C4-2B (cell line): ENCODE results near the gene AMOTL2.
A peak's percentile ranks its signal among the peaks of the same experiment; 100 is the strongest.

ENCODE experiments used
- H3K27ac ChIP-seq: fragments of 450-650 bp; 2 replicates; pipeline ENCODE4 v1.5.1; 2017
- CTCF ChIP-seq: fragments of 450-650 bp; conservative IDR thresholded peaks from 2 replicates; pipeline ENCODE4 v1.5.1; 2017; ENCODE audit warnings: mild to moderate bottlenecking
- ZFX ChIP-seq: fragments of 450-650 bp; IDR thresholded peaks from 2 replicates; pipeline ENCODE4 v1.6.1; 2017

The AMOTL2 gene

DNA sequence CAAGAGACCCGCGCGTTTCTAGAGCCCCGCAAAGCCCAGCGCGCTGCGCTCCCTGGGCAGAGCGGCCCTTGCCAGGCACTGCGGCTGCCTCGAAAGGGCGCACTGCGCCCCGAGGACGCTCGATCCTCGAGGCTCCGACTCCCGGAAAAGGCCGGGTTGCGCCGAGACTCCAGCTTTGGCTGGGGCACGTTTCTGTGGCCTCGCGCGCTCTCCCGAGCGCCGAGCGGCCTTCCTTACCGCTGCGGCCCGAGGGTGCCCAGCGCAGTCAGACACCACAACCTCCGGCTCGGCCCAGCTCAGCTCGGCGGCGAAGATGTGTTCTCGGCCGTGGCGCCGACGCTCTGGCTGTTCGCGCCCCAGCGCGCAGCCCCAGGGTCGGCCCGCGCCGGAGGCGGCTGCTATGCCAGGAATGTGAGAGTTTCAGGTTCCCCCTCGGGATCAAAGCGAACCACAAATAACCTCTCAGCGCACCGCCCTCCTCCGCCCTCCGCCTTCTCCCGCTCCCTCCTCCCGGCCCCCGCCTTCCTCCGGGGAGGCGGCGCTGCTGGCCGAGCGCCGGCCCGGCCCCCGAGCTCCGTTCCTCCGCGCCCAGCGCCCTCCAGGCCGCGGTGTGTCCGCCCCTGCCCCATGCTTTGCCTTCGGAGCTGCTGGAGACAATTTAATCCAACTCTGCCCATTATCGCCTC is at the start of gene AMOTL2:
TSS of gene AMOTL2 (minus strand) at position 343 of the 686 bp plus-strand sequence. CDS start 3,014 bp downstream, outside the sequence.
- H3K27ac ChIP-seq = peak within 1 kb of the TSS; percentile 62
- TF ChIP-seq ZFX (peak; percentile 83; the same call in 1 of the 2 replicates), CTCF (no peak)

DNA sequence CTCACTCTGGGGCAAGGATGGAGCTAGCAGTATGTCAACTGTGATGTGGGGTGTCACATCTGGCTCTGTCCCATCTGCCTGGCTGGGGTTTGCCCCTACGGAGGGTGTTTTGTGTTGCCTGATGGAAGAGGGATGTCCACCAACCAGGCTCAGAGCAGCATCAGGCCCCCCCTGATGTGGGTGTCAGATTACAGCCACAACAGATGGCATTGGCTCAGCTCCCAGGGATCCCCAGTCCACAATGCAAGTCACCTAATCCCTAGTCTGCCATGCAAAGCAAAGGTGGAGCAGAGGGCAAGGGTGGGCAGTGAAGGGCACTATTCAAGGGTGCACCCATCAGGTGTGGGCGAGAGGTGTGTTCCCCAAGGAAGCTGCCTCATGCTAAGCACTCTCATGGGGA is 48.9 kb upstream of the AMOTL2 start:
- H3K27ac ChIP-seq = no peak overlapping the region
- TF ChIP-seq ZFX = no peak
- TF ChIP-seq CTCF = no peak

DNA sequence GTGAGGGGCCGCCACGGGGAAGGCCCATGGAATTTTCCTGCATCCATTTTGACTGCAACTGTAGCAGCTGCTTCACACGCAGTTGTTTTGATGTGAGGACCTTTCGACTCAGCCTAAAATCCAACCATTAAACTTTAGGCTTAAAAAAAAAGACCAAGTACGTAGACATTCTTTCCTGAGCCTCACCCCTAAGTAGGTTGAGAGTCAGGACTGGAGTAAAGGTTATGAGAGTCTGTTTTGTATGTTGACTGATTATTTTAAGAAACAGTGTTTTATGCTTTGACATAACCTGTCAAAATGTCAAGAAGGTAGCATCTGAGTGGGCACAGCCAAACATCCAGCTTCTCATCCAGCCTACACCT is 45.7 kb upstream of the AMOTL2 start:
- H3K27ac ChIP-seq = no peak overlapping the region
- TF ChIP-seq ZFX (no peak), CTCF (no peak)

DNA sequence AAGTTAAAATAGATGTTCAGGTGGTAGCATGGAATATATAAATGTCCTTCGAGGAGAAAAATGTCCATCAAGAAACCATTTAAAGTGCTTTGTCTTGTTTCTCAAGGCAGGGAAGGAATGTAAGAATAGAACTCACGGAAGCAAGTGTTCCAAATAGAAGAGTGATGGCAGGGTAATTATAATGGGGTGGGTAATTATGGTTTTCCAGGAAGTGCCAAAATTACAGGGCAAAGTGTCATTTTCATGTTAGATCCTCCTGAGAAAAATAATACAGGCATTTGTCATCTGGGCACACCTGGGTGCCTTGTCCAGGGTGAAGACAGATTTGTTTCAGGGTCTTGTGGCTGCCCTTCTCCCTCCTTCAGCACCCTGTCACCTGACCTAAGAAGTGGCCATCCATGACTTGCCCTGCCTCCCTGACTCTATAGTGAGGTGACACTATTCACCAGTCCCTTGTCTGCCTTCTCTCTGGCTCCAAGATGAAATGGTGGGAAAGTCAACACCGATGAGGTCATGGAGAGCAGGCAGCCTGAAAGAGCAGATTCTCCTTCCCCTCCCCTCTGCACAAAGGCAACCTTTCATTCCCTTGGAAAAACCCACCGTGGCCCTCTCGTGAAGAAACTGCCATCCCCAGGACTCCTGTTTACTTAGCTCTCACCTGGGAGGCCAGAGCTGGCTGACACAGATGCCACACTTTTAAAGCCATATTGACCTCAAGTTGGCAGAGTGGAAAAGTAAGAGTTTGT is 45.1 kb upstream of the AMOTL2 start:
- no peak for TF ChIP-seq CTCF
- TF ChIP-seq ZFX = no peak
- no peak overlapping the region for H3K27ac ChIP-seq

DNA sequence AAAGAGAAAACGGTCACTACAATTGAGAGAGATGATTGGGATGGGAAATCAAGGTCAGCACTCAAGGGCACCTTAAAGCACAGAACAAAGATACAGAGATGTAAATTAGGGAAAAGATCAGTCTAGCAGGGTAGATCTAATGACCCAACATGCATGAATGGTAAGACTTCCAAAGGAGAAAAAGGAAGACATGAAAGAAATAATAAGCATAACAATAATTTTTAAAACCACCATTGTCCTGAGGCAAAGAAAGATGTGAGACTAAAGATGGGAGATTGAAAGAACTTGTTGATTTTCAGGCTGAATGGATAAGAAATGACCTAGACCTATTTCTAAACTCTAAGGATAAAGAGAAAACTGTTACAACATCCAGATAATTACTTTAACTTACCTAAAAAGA is 34.8 kb upstream of the AMOTL2 start:
- H3K27ac ChIP-seq = no peak overlapping the region
- TF ChIP-seq CTCF (no peak), ZFX (no peak)

- H3K27ac ChIP-seq = no peak overlapping the region
- TF ChIP-seq ZFX = no peak
- TF ChIP-seq CTCF = no peak
Observed at GRCh38 chr3:134407239-134407625, 33.0 kb upstream of the AMOTL2 start.

DNA sequence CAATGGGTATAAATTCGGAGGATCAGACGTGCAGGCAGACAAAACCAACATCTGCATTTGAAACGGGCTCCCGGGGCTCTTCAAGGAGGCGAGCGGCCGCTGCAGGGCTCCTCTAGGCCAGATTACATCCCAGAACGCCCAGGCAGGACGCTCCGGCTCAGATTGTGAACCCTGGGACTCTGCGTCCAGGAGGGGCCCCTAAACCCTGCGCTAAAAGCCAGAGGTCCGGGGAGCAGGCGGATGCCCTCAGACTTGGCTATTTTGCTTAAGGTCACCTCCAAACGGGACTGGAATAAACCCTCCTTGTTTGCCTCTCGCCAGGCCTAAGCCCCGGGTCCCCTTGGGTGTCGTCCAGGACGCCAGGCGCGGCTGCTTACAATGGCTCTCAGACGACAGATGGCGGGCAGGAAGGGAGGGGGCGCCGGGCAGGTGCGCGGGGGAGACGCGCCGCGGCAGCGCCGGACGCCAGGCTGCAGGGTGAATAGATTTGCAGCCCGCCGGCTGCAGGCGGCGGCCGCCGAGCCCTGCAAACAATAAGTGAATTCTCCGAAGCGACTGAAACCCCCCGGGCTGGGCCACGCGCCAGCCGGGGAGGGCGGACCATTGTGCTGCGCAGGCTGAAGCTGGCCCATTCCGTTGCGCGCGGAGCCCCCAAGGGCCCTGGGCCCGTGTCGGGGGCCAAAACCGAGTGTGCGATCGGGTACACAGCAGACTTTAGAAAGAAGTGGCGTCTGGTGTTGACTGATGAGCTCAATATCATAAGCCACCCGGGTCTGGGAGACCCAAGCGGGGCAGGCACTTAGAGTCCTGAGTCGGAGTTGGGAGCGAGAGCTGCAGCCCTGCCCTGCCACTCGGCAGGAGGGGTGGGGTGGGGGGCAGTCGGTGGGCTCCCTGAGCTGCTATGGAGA is 32.3 kb upstream of the AMOTL2 start:
- no peak overlapping the region for H3K27ac ChIP-seq
- TF ChIP-seq CTCF (no peak), ZFX (no peak)
